PC-3 (cell line): ENCODE data around the gene COPS3.

Experiments used
- CTCF ChIP-seq: fragments of 300-600 bp; sonication (generic); conservative IDR thresholded peaks from 2 replicates; pipeline ENCODE4 v1.5.1; 2017; ENCODE audit warnings: antibody characterized with exemption, low read depth, mild to moderate bottlenecking, low read length
- EZH2 ChIP-seq: fragments of 300-600 bp; sonication (generic); IDR thresholded peaks from one replicate; pipeline ENCODE4 v1.6.1; 2017; ENCODE audit warnings: antibody characterized with exemption, mild to moderate bottlenecking, low read length; ENCODE audit not compliant: unreplicated experiment
- EZH2phosphoT487 ChIP-seq: fragments of 300-600 bp; sonication (generic); IDR thresholded peaks from 2 replicates; pipeline ENCODE4 v1.6.1; 2018; ENCODE audit warnings: mild to moderate bottlenecking, antibody characterized with exemption, low read length, borderline replicate concordance

GRCh38 chr17:17295141-17295540 lies 14.1 kb upstream of the COPS3 start:
- no peak for TF ChIP-seq CTCF
- TF ChIP-seq EZH2: no peak
- no peak for TF ChIP-seq EZH2phosphoT487
